CD14-positive monocyte (primary cell): ENCODE data around the gene ADAMTS8. TPM values are rescaled to one million over a fixed set of nuclear protein-coding genes. Genes with fewer than 3 reads are reported as not detected.

ENCODE experiments used
- DNase-seq, 3 donors: peaks; one replicate each; pipeline ENCODE4 v3.0.0-alpha.2; 2011 to 2022
- H2AFZ ChIP-seq: 2 replicates; pipeline ENCODE4 v1.6.0; 2012; ENCODE audit warnings: mild to moderate bottlenecking, low read depth, low read length, inconsistent platforms; ENCODE audit not compliant: insufficient read depth, poor library complexity, severe bottlenecking
- H3K27ac ChIP-seq, 2 donors: 1 replicate in 1 of 2; 2 replicates in 1 of 2; pipeline ENCODE4 v1.5.1; 2012 to 2013; ENCODE audit warnings: low read length in 2 of 2, control low read depth in 1 of 2, inconsistent platforms in 1 of 2, low read depth in 1 of 2, mild to moderate bottlenecking in 1 of 2
- H3K27me3 ChIP-seq, 2 donors: one replicate each; pipeline versions ENCODE4 v1.6.0 to v1.6.1; 2011 to 2013; ENCODE audit warnings: low read length in 2 of 2; ENCODE audit not compliant: control insufficient read depth in 2 of 2, insufficient read depth in 2 of 2
- H3K36me3 ChIP-seq, 2 donors: replicated peaks in 1 of 2; 1 replicate in 1 of 2; 2 replicates in 1 of 2; pipeline versions ENCODE4 v1.5.1 to v1.6.1; 2012 to 2013; ENCODE audit warnings: low read length in 2 of 2, control low read depth in 1 of 2, inconsistent platforms in 1 of 2, mild to moderate bottlenecking in 1 of 2; ENCODE audit not compliant: insufficient read depth in 2 of 2, control insufficient read depth in 1 of 2
- H3K4me1 ChIP-seq, 2 donors: 1 replicate in 1 of 2; 2 replicates in 1 of 2; pipeline versions ENCODE4 v1.5.1 to v1.6.1; 2012 to 2013; ENCODE audit warnings: low read length in 2 of 2, control low read depth in 1 of 2, inconsistent platforms in 1 of 2, mild to moderate bottlenecking in 1 of 2, moderate library complexity in 1 of 2; ENCODE audit not compliant: insufficient read depth in 2 of 2, control insufficient read depth in 1 of 2
- H3K4me2 ChIP-seq: replicated peaks from 2 replicates; pipeline ENCODE3; 2012; ENCODE audit warnings: low read length, moderate library complexity, mild to moderate bottlenecking; ENCODE audit not compliant: poor library complexity, severe bottlenecking; ENCODE audit errors: extremely low read depth
- H3K4me3 ChIP-seq, 3 experiments: fragments of 200-600 bp in 1 of 3; sonication (generic) in 1 of 3; replicated peaks in 1 of 3; 1 replicate in 2 of 3; 2 replicates in 1 of 3; pipeline ENCODE4 v1.5.1; 2011 to 2013; ENCODE audit warnings: low read length in 3 of 3, mild to moderate bottlenecking in 3 of 3, control low read depth in 2 of 3, low read depth in 2 of 3, inconsistent platforms in 1 of 3, moderate library complexity in 1 of 3
- H3K79me2 ChIP-seq: 2 replicates; pipeline ENCODE4 v1.6.0; 2012; ENCODE audit warnings: mild to moderate bottlenecking, control low read depth, inconsistent platforms, low read length, moderate library complexity; ENCODE audit not compliant: insufficient read depth
- H3K9ac ChIP-seq: 2 replicates; pipeline ENCODE4 v1.6.0; 2017; ENCODE audit warnings: low read length, mild to moderate bottlenecking; ENCODE audit not compliant: insufficient read depth, poor library complexity, severe bottlenecking
- H3K9me3 ChIP-seq, 2 donors: replicated peaks in 1 of 2; 1 replicate in 1 of 2; 2 replicates in 1 of 2; pipeline versions ENCODE4 v1.5.1 to v1.6.1; 2012 to 2013; ENCODE audit warnings: low read length in 2 of 2, control low read depth in 1 of 2; ENCODE audit not compliant: control insufficient read depth in 1 of 2, insufficient read depth in 1 of 2
- H4K20me1 ChIP-seq: 2 replicates; pipeline ENCODE4 v1.6.0; 2012; ENCODE audit warnings: mild to moderate bottlenecking, low read length, control low read depth, moderate library complexity; ENCODE audit not compliant: insufficient read depth
- H3K27ac Mint-ChIP-seq, 7 donors: one replicate each; pipeline ENCODE4 v1.8.0; 2020; ENCODE audit warnings: mild to moderate bottlenecking in 7 of 7, mixed read lengths in 7 of 7, moderate library complexity in 6 of 7, inconsistent platforms in 2 of 7
- H3K27me3 Mint-ChIP-seq, 3 donors: one replicate each; pipeline ENCODE4 v1.8.0; 2021 to 2022; ENCODE audit warnings: low read depth in 3 of 3, mild to moderate bottlenecking in 3 of 3, mixed read lengths in 3 of 3, moderate library complexity in 3 of 3, inconsistent platforms in 1 of 3
- H3K36me3 Mint-ChIP-seq, 2 donors: one replicate each; pipeline ENCODE4 v1.8.0; 2020; ENCODE audit warnings: mixed read lengths in 2 of 2, inconsistent platforms in 1 of 2, mild to moderate bottlenecking in 1 of 2
- H3K4me1 Mint-ChIP-seq: one replicate; pipeline ENCODE4 v1.8.0; 2020; ENCODE audit warnings: mild to moderate bottlenecking, mixed read lengths
- H3K4me3 Mint-ChIP-seq, 2 donors: one replicate each; pipeline ENCODE4 v1.8.0; 2020; ENCODE audit warnings: mild to moderate bottlenecking in 2 of 2, mixed read lengths in 2 of 2, moderate library complexity in 1 of 2
- H3K9me3 Mint-ChIP-seq, 7 donors: one replicate each; pipeline ENCODE4 v1.8.0; 2020 to 2022; ENCODE audit warnings: mixed read lengths in 7 of 7, mild to moderate bottlenecking in 6 of 7, moderate library complexity in 6 of 7, inconsistent platforms in 2 of 7
- WGBS: methylation state at CpG from one replicate; pipeline ENCODE4 v1.1.5; 2013; ENCODE audit warnings: missing lambda C conversion rate; ENCODE audit not compliant: insufficient coverage; 5-methylcytosine and 5-hydroxymethylcytosine counted together
- intact Hi-C, 2 donors: fragments of 100-400 bp; cut with micrococcal nuclease; formaldehyde crosslinking; loops; one replicate each; pipeline versions ENCODE4 v1.15.0 to v1.15.1; 2023
- polyA plus RNA-seq, 3 donors: library from polyadenylated mRNA; depleted of rRNA in 1 of 3; unstranded in 2 of 3; stranded (reverse) in 1 of 3; fragments of 300-500 nt in 2 of 3; fragments of >200 nt in 1 of 3; fragmentation: Illumina TruSeq in 2 of 3; gene quantifications; 1 replicate in 2 of 3; 2 replicates in 1 of 3; pipeline ENCODE4 v1.2.3, GENCODE V29; 2012 to 2021
- TF ChIP-seq, protein P1 (sequence below): fragments of 200-600 bp; IDR thresholded peaks from one replicate; pipeline ENCODE4 v1.8.0; 2022; ENCODE audit warnings: antibody characterized with exemption, mild to moderate bottlenecking

ADAMTS8 gene
- polyA plus RNA-seq, 3 donors, result not detected

DNA sequence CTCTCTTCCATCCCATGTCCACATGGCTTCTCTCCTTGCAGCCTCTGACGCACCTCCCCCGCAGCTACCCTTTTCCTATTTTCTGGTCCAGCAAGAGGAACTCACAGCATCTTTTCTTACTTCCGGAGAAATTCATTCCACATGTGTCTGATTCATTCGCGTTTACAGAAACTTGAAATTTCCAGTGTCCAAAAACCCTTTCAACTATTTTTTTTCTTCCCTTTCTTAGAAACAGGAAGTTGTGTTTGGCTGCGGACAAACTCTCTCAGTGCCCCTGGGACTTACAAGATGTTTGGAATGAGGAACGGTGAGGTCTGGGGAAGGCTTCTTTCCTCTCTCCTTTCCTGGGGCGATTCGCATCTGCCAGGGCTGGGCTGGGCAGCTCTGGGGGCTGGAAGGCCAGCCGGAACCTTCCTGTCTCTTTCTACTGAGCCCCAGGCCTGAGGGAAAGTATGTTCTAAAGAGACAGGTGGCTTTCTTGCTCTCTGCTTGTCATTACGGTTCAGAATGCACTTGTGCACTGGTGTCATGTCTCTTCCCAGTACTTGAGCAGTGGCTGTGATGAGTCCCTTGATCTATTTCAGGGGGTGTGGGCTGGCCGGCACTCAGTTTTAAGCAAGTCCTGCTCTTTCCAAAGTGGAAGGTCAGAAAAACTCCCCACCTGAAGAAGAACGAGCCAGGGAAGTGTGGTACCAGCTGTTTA is 27.5 kb downstream of the ADAMTS8 start:
- no peak overlapping the region for H3K4me3 Mint-ChIP-seq
- H3K4me3 ChIP-seq, result no peak overlapping the region
- WGBS, result 0% methylated on average over 9 of the region's 13 CpGs
- H3K27ac Mint-ChIP-seq, result peak overlapping the region in 4 of 7 donors; percentile 10 to 19 (median 13)
- intact Hi-C loops, result no loop called here
- H3K27me3 ChIP-seq, result peaks cover 0 to 3% of the 10 kb centered on the region in 2 donors
- peaks cover 13 to 16% (median 15%) of the 10 kb centered on the region in 3 donors for H3K27me3 Mint-ChIP-seq
- TF ChIP-seq, protein P1, sequence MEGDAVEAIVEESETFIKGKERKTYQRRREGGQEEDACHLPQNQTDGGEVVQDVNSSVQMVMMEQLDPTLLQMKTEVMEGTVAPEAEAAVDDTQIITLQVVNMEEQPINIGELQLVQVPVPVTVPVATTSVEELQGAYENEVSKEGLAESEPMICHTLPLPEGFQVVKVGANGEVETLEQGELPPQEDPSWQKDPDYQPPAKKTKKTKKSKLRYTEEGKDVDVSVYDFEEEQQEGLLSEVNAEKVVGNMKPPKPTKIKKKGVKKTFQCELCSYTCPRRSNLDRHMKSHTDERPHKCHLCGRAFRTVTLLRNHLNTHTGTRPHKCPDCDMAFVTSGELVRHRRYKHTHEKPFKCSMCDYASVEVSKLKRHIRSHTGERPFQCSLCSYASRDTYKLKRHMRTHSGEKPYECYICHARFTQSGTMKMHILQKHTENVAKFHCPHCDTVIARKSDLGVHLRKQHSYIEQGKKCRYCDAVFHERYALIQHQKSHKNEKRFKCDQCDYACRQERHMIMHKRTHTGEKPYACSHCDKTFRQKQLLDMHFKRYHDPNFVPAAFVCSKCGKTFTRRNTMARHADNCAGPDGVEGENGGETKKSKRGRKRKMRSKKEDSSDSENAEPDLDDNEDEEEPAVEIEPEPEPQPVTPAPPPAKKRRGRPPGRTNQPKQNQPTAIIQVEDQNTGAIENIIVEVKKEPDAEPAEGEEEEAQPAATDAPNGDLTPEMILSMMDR, result no peak
- no peak overlapping the region for H2AFZ ChIP-seq
- H3K9me3 Mint-ChIP-seq, result peaks cover 0 to 2% (median 0%) of the 10 kb centered on the region in 7 donors
- H3K27ac ChIP-seq, result peak overlapping the region in 1 of 2 donors; percentile 9
- H3K9me3 ChIP-seq, result no peaks in the 10 kb centered on the region
- no peak overlapping the region for H3K9ac ChIP-seq
- H3K36me3 Mint-ChIP-seq, result no peaks in the 10 kb centered on the region
- H3K4me2 ChIP-seq, result no peak overlapping the region
- H3K79me2 ChIP-seq, result no peaks in the 10 kb centered on the region
- DNase-seq, result peak; percentile 25 to 66 (median 30)
- peaks cover 24% of the 10 kb centered on the region for H3K4me1 Mint-ChIP-seq
- peaks cover 16 to 21% of the 10 kb centered on the region in 2 donors for H3K4me1 ChIP-seq
- no peaks in the 10 kb centered on the region for H3K36me3 ChIP-seq
- no peaks in the 10 kb centered on the region for H4K20me1 ChIP-seq

DNA sequence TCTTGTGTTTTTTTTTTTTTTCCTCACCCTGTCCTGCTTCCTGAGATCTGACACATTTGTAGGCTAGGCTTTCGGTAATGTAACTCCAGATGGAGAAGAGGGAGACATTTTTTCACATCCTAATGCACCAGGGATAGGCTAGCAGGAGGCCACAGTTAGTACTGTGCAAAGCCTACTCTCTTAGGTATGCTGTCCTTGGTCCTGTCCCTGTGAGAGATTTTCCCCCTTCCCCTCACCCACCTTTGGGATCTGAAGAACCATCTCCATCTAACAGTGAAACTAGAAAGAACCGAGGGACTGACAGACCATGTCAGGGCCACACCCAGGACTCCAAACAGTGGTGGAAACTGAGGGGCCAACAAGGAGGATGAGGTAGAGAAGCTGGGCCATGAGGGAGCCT is 29.2 kb downstream of the ADAMTS8 start:
- no CpG with 5 or more reads among the region's 2 CpGs for WGBS
- no peak overlapping the region for H3K4me3 Mint-ChIP-seq

More for the DNA sequence above, 29.2 kb downstream of the ADAMTS8 start:
- TF ChIP-seq, protein P1, result no peak
- DNase-seq, result no peak
- Histone ChIP-seq H3K4me2 (no peak overlapping the region), H3K27ac (no peak overlapping the region), H3K9ac (no peak overlapping the region), H3K27me3 (peaks cover 0 to 3% of the 10 kb centered on the region in 2 donors), H4K20me1 (no peaks in the 10 kb centered on the region), H2AFZ (no peak overlapping the region), H3K36me3 (no peaks in the 10 kb centered on the region), H3K9me3 (no peaks in the 10 kb centered on the region), H3K4me3 (no peak overlapping the region), H3K79me2 (no peaks in the 10 kb centered on the region), H3K4me1 (peaks cover 16 to 21% of the 10 kb centered on the region in 2 donors)
- peaks cover 24% of the 10 kb centered on the region for H3K4me1 Mint-ChIP-seq
- intact Hi-C loops, result no loop called here
- H3K9me3 Mint-ChIP-seq, result peaks cover 0 to 4% (median 0%) of the 10 kb centered on the region in 7 donors
- H3K27ac Mint-ChIP-seq, result no peak overlapping the region
- no peaks in the 10 kb centered on the region for H3K36me3 Mint-ChIP-seq
- peaks cover 13 to 14% (median 14%) of the 10 kb centered on the region in 3 donors for H3K27me3 Mint-ChIP-seq
